H1 (cell line): ENCODE measurements around the gene RAB3D. TPM values are rescaled to one million over a fixed set of nuclear protein-coding genes. Genes with fewer than 3 reads are reported as not detected.

Experiments used
- CTCF ChIA-PET: fragments of 300-600 bp; sonication (Branson Sonifier 250); formaldehyde crosslinking; loops from one replicate; lab custom pipeline; 2021; ENCODE audit not compliant: partially characterized antibody; lab: Charles Lee
- POLR2A ChIA-PET: fragments of 300-600 bp; sonication (Branson Sonifier 250); formaldehyde crosslinking; loops from one replicate; lab custom pipeline; 2021; ENCODE audit warnings: inconsistent platforms; ENCODE audit not compliant: partially characterized antibody; lab: Charles Lee
- DNase-seq, 2 experiments: peaks; one replicate each; pipeline versions ENCODE4 v3.0.0 to v3.0.0-alpha.2; 2010 to 2022; ENCODE audit warnings: low spot score in 2 of 2, low read depth in 1 of 2, mixed read lengths in 1 of 2
- FAIRE-seq: peaks from 2 replicates; lab custom pipeline; 2011; peaks lifted over from hg19 to GRCh38; lab: Jason Lieb, UNC
- H2AFZ ChIP-seq: 2 replicates; pipeline ENCODE4 v1.8.1; 2012; ENCODE audit warnings: low read length, inconsistent platforms
- H2AK5ac ChIP-seq: 2 replicates; pipeline ENCODE4 v1.6.1; 2013; ENCODE audit warnings: low read depth, low read length
- H2BK120ac ChIP-seq: replicated peaks from 2 replicates; pipeline ENCODE3; 2013; ENCODE audit warnings: low read depth, low read length, inconsistent platforms
- H2BK12ac ChIP-seq: 2 replicates; pipeline ENCODE4 v1.6.1; 2013; ENCODE audit warnings: low read depth, low read length
- H2BK15ac ChIP-seq: 2 replicates; pipeline ENCODE4 v1.6.1; 2013; ENCODE audit warnings: low read length
- H2BK20ac ChIP-seq: 2 replicates; pipeline ENCODE4 v1.6.1; 2013; ENCODE audit warnings: low read length
- H2BK5ac ChIP-seq: 2 replicates; pipeline ENCODE4 v1.6.1; 2013; ENCODE audit warnings: low read depth, low read length
- H3K14ac ChIP-seq: 2 replicates; pipeline ENCODE4 v1.6.1; 2013; ENCODE audit warnings: inconsistent platforms; ENCODE audit not compliant: insufficient read length
- H3K18ac ChIP-seq: 2 replicates; pipeline ENCODE4 v1.6.1; 2013; ENCODE audit warnings: low read length; ENCODE audit errors: extremely low read depth
- H3K23ac ChIP-seq: 2 replicates; pipeline ENCODE4 v1.6.1; 2013; ENCODE audit warnings: inconsistent platforms; ENCODE audit not compliant: insufficient read length
- H3K23me2 ChIP-seq: 2 replicates; pipeline ENCODE4 v1.6.1; 2013; ENCODE audit warnings: low read depth, low read length
- H3K27ac ChIP-seq: 2 replicates; pipeline ENCODE4 v1.6.1; 2011; ENCODE audit warnings: low read depth, low read length, inconsistent platforms
- H3K27me3 ChIP-seq, 4 experiments: replicated peaks in 1 of 4; 1 replicate in 1 of 4; 2 replicates in 3 of 4; pipeline versions ENCODE4 v1.6.1 to v1.8.1; 2011 to 2013; ENCODE audit warnings: low read length in 3 of 4, mild to moderate bottlenecking in 3 of 4, inconsistent platforms in 2 of 4, mixed read lengths in 2 of 4, moderate library complexity in 1 of 4; ENCODE audit not compliant: control insufficient read depth in 3 of 4, insufficient read depth in 3 of 4; ENCODE audit errors: extremely low read depth in 1 of 4
- H3K36me3 ChIP-seq, 4 experiments: 2 replicates each; pipeline versions ENCODE4 v1.6.1 to v1.8.1; 2011 to 2013; ENCODE audit warnings: mild to moderate bottlenecking in 4 of 4, low read length in 3 of 4, moderate library complexity in 2 of 4, control low read depth in 1 of 4, inconsistent platforms in 1 of 4; ENCODE audit not compliant: insufficient read depth in 4 of 4, control insufficient read depth in 2 of 4
- H3K4ac ChIP-seq: replicated peaks from 2 replicates; pipeline ENCODE3; 2013; ENCODE audit warnings: low read length, low read depth, mixed read lengths, inconsistent platforms; ENCODE audit not compliant: insufficient read length
- H3K4me1 ChIP-seq, 4 experiments: replicated peaks in 1 of 4; 1 replicate in 1 of 4; 2 replicates in 3 of 4; pipeline versions ENCODE4 v1.6.1 to v1.8.1; 2011 to 2013; ENCODE audit warnings: low read length in 3 of 4, inconsistent platforms in 2 of 4, mixed read lengths in 1 of 4; ENCODE audit not compliant: insufficient read depth in 4 of 4, control insufficient read depth in 3 of 4
- H3K4me2 ChIP-seq, 2 experiments: 2 replicates each; pipeline versions ENCODE4 v1.6.1 to v1.8.1; 2011 to 2013; ENCODE audit warnings: low read depth in 2 of 2, low read length in 2 of 2, control low read depth in 1 of 2, inconsistent platforms in 1 of 2, mild to moderate bottlenecking in 1 of 2; ENCODE audit not compliant: insufficient read depth in 1 of 2
- H3K4me3 ChIP-seq, 4 experiments: fragments of 200-600, 300-600 bp in 1 of 4; sonication (generic), shearing (Covaris generic), sonication (Bioruptor Twin) in 1 of 4; 2 replicates each; pipeline versions ENCODE4 v1.5.1 to v1.8.1; 2011 to 2016; ENCODE audit warnings: low read length in 4 of 4, low read depth in 3 of 4, control low read depth in 2 of 4, inconsistent platforms in 2 of 4, mild to moderate bottlenecking in 2 of 4, mixed read lengths in 1 of 4, moderate library complexity in 1 of 4; ENCODE audit not compliant: insufficient read depth in 2 of 4; ENCODE audit errors: extremely low read depth in 1 of 4
- H3K56ac ChIP-seq: replicated peaks from 2 replicates; pipeline ENCODE3; 2013; ENCODE audit warnings: low read depth, mild to moderate bottlenecking, mixed read lengths, low read length, inconsistent platforms; ENCODE audit not compliant: insufficient read length
- H3K79me1 ChIP-seq: 2 replicates; pipeline ENCODE4 v1.6.1; 2013; ENCODE audit warnings: low read depth, low read length, control low read depth
- H3K79me2 ChIP-seq, 2 experiments: 2 replicates each; pipeline versions ENCODE4 v1.6.1 to v1.8.1; 2012 to 2013; ENCODE audit warnings: low read length in 2 of 2, mild to moderate bottlenecking in 2 of 2, inconsistent platforms in 1 of 2; ENCODE audit not compliant: insufficient read depth in 2 of 2, control insufficient read depth in 1 of 2
- H3K9ac ChIP-seq, 4 experiments: replicated peaks in 1 of 4; 1 replicate in 1 of 4; 2 replicates in 3 of 4; pipeline versions ENCODE4 v1.6.1 to v1.8.1; 2011 to 2013; ENCODE audit warnings: low read depth in 3 of 4, low read length in 3 of 4, control low read depth in 2 of 4, mild to moderate bottlenecking in 2 of 4, moderate library complexity in 2 of 4, inconsistent platforms in 1 of 4; ENCODE audit errors: extremely low read depth in 1 of 4
- H3K9me3 ChIP-seq, 2 experiments: 2 replicates each; pipeline versions ENCODE4 v1.6.1 to v1.8.1; 2012 to 2013; ENCODE audit warnings: mild to moderate bottlenecking in 2 of 2, moderate library complexity in 2 of 2, control low read depth in 1 of 2, inconsistent platforms in 1 of 2, low read depth in 1 of 2, low read length in 1 of 2, mixed read lengths in 1 of 2; ENCODE audit not compliant: insufficient read depth in 2 of 2
- H4K20me1 ChIP-seq, 2 experiments: replicated peaks in 1 of 2; 2 replicates each; pipeline versions ENCODE3 to v1.8.1; 2011 to 2013; ENCODE audit warnings: inconsistent platforms in 2 of 2, low read length in 2 of 2, mild to moderate bottlenecking in 1 of 2; ENCODE audit not compliant: insufficient read depth in 2 of 2, control insufficient read depth in 1 of 2
- H4K5ac ChIP-seq: 2 replicates; pipeline ENCODE4 v1.6.1; 2013; ENCODE audit warnings: low read length, low read depth, mixed read lengths, inconsistent platforms; ENCODE audit not compliant: insufficient read length
- H4K8ac ChIP-seq: 2 replicates; pipeline ENCODE4 v1.8.0; 2013; ENCODE audit warnings: mild to moderate bottlenecking, moderate library complexity, low read length, inconsistent platforms; ENCODE audit not compliant: insufficient read depth; ENCODE audit errors: extremely low read depth
- H4K91ac ChIP-seq: replicated peaks from 2 replicates; pipeline ENCODE3; 2013; ENCODE audit warnings: low read length, mixed read lengths, inconsistent platforms; ENCODE audit not compliant: insufficient read length
- CHD2 ChIP-seq: IDR thresholded peaks from 2 replicates; pipeline ENCODE4 v1.6.1; 2012; ENCODE audit warnings: low read length, improper control_type of control experiment
- CTBP2 ChIP-seq: IDR thresholded peaks from 2 replicates; pipeline ENCODE4 v1.7.0; 2011; ENCODE audit warnings: borderline replicate concordance, mild to moderate bottlenecking, moderate library complexity, mixed read lengths, low read length; ENCODE audit not compliant: insufficient read depth, insufficient read length
- GABPA ChIP-seq: IDR thresholded peaks from 2 replicates; pipeline ENCODE4 v1.6.1; 2011; ENCODE audit warnings: mild to moderate bottlenecking, low read length, moderate library complexity, borderline replicate concordance; ENCODE audit not compliant: insufficient read depth
- RNF2 ChIP-seq: fragments of 200-900, 300-1000 bp; sonication (generic); IDR thresholded peaks from 2 replicates; pipeline ENCODE4 v1.7.1; 2016; ENCODE audit warnings: borderline replicate concordance, low read depth, mild to moderate bottlenecking, antibody characterized with exemption, low read length; ENCODE audit not compliant: poor library complexity, severe bottlenecking; ENCODE audit errors: missing control alignments
- TAF7 ChIP-seq: optimal IDR thresholded peaks from 2 replicates; pipeline ENCODE3; 2011; ENCODE audit warnings: low read depth, mild to moderate bottlenecking, inconsistent platforms, low read length, moderate library complexity, borderline replicate concordance
- TBP ChIP-seq: IDR thresholded peaks from 2 replicates; pipeline ENCODE4 v1.6.1; 2011; ENCODE audit warnings: low read depth, low read length, improper control_type of control experiment
- TEAD4 ChIP-seq: IDR thresholded peaks from 2 replicates; pipeline ENCODE4 v1.6.1; 2012; ENCODE audit warnings: low read depth, low read length, inconsistent platforms, mixed read lengths
- ZNF274 ChIP-seq: IDR thresholded peaks from 2 replicates; pipeline ENCODE4 v1.7.0; 2012; ENCODE audit warnings: low read length, borderline replicate concordance; ENCODE audit errors: extremely low read depth
- WGBS, 2 experiments: shearing (Covaris generic) in 1 of 2; methylation state at CpG; one replicate each; pipeline versions ENCODE4 v1.1.6 to v1.1.7; 2013 to 2015; ENCODE audit warnings: low lambda C conversion rate in 2 of 2, mixed read lengths in 2 of 2, inconsistent platforms in 1 of 2, low coverage in 1 of 2, missing lambda C conversion rate in 1 of 2; ENCODE audit not compliant: insufficient replicate concordance in 2 of 2, insufficient coverage in 1 of 2, insufficient read length in 1 of 2; ENCODE audit errors: extremely low coverage in 1 of 2, missing lambda C conversion rate in 1 of 2; 5-methylcytosine and 5-hydroxymethylcytosine counted together
- polyA plus RNA-seq, 7 experiments: library from polyadenylated mRNA; depleted of rRNA in 3 of 7; stranded (reverse) in 5 of 7; unstranded in 2 of 7; fragments of >200 nt in 5 of 7; fragments of 200-250 nt in 2 of 7; gene quantifications; 1 replicate in 5 of 7; 2 replicates in 1 of 7; 4 replicates in 1 of 7; pipeline versions ENCODE4 v1.2.1 to v1.2.3, GENCODE V29; 2011 to 2013; ENCODE audit warnings: missing spikeins in 2 of 7, mixed read lengths in 2 of 7
- total RNA-seq: library from RNA; stranded (reverse); fragmentation: NEBNext Ultra II Directional; extraction: Animal tissue kit (Norgen Biotek cat#: 25700); gene quantifications from 2 replicates; pipeline ENCODE4 v1.2.1, GENCODE V29; 2021
- TF ChIP-seq, protein P1 (sequence below): IDR thresholded peaks from 2 replicates; pipeline ENCODE4 v1.6.1; 2012; ENCODE audit warnings: inconsistent platforms

Gene RAB3D
- total and polyA plus RNA-seq, 2 of the 8 experiments (the other 6 are each of a cell fraction or from before 2014, with no cell fraction given) = 17.8 to 23.8 TPM

DNA sequence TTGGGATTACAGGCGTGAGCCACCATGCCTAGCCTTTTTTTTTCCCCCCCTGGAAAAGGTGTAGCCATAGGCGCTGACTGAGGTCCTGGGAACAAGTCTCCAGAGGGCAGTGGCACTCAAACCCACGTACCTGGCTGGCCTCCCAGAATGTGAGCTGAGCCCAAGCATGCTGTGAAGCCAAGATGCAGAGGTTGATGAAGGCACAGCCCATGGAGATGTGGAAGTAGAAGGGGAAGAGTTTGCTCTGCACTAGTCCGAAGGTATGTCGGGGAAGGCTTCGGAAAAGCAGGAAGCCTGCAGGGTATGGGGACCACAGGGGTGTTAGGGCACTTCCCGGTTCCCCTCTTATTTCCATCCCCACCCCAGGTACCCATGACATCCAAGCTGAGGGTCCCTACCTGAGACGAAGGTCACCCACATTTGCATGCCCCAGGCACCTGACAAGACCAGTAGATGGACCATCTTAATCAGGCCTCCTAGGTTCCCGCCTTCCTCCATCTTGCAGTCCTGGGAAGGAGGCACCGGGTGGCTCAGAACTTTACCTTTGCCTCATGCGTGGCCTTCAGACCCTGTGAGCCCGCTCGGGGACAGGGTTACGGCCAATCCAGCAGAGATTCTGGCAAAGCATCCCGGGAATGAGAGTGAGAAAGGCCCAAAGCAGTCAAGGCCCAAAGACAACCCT, 5.8 kb upstream of the RAB3D start:
- H3K4ac ChIP-seq = no peak overlapping the region
- H3K79me2 ChIP-seq = peaks cover 0 to 3% of the 10 kb centered on the region in 2 experiments; a peak in 1 of 4 replicates
- H3K27me3 ChIP-seq = no peaks in the 10 kb centered on the region
- H4K91ac ChIP-seq = no peak overlapping the region
- H3K27ac ChIP-seq = no peak overlapping the region
- peaks cover 5% of the 10 kb centered on the region; the same call in 1 of the 2 replicates for H3K79me1 ChIP-seq
- peak overlapping the region; percentile 69 to 99 for H3K4me2 ChIP-seq
- peaks cover 0 to 6% of the 10 kb centered on the region in 2 experiments; a peak in 1 of 4 replicates for H3K9me3 ChIP-seq
- H2BK5ac ChIP-seq = no peak overlapping the region
- no peak overlapping the region for H2BK20ac ChIP-seq
- H3K4me3 ChIP-seq = peak overlapping the region; percentile 63 to 94 (median 84)
- no peak overlapping the region for H4K8ac ChIP-seq
- H3K18ac ChIP-seq = no peak overlapping the region
- POLR2A ChIA-PET = interaction anchor here (1.2 to 1.3 kb wide), 2 partner anchors 20 to 36 kb away, joined by 3 read pairs; no protein-coding TSS in a partner anchor
- H3K23ac ChIP-seq = no peak overlapping the region
- 59% methylated on average over 13 of the region's 15 CpGs; no CpG with 5 or more reads in 1 of the 2 experiments for WGBS, 2 experiments
- H3K9ac ChIP-seq = no peak overlapping the region
- no peak overlapping the region for H3K14ac ChIP-seq
- DNase-seq (no peak), FAIRE-seq (no peak)
- no peak overlapping the region for H2AFZ ChIP-seq
- no peak overlapping the region for H2BK15ac ChIP-seq
- no peak overlapping the region for H2BK120ac ChIP-seq
- no peaks in the 10 kb centered on the region for H3K36me3 ChIP-seq
- H3K23me2 ChIP-seq = peaks cover 12% of the 10 kb centered on the region
- peaks cover 0 to 10% (median 6%) of the 10 kb centered on the region in 4 experiments; a peak in 5 of 7 replicates for H3K4me1 ChIP-seq
- H2AK5ac ChIP-seq = no peak overlapping the region
- no peak overlapping the region for H4K5ac ChIP-seq
- H3K56ac ChIP-seq = no peak overlapping the region
- H2BK12ac ChIP-seq = no peak overlapping the region
- H4K20me1 ChIP-seq = no peaks in the 10 kb centered on the region
- CTCF ChIA-PET = interaction anchor here (0.8 to 1.9 kb wide), 5 partner anchors 13 to 209 kb away, joined by 3 to 6 read pairs (median 3); partner anchors contain the start of gene TSPAN16
- TF ChIP-seq TEAD4 (no peak), TBP (no peak), CTBP2 (no peak), TAF7 (no peak), CHD2 (no peak), GABPA (no peak), RNF2 (no peak), ZNF274 (no peak)
- TF ChIP-seq, protein P1, sequence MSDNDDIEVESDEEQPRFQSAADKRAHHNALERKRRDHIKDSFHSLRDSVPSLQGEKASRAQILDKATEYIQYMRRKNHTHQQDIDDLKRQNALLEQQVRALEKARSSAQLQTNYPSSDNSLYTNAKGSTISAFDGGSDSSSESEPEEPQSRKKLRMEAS = no peak
